HEK293T (cell line): ENCODE measurements around the gene SLCO3A1.

Source experiments
- CTCF ChIA-PET: fragments of 350-600 bp; formaldehyde crosslinking; extraction: SDS; loops from one replicate; lab custom pipeline; 2021; ENCODE audit warnings: antibody characterized with exemption, inconsistent platforms; lab: Yijun Ruan, JAX
- POLR2A ChIA-PET: fragments of 350-600 bp; formaldehyde crosslinking; extraction: SDS; loops from one replicate; lab custom pipeline; 2020; ENCODE audit warnings: antibody characterized with exemption, inconsistent platforms; lab: Yijun Ruan, JAX
- DNase-seq: peaks from one replicate; pipeline ENCODE4 v3.0.0; 2012; ENCODE audit warnings: mixed read lengths; ENCODE audit errors: extremely low spot score
- ARNT ChIP-seq: fragments of 450-650 bp; IDR thresholded peaks from 2 replicates; pipeline ENCODE4 v1.6.1; 2017; ENCODE audit warnings: mild to moderate bottlenecking
- BHLHE40 ChIP-seq: fragments of 450-650 bp; IDR thresholded peaks from 2 replicates; pipeline ENCODE4 v1.6.1; 2016; ENCODE audit warnings: mild to moderate bottlenecking, moderate library complexity, borderline replicate concordance
- CTBP1 ChIP-seq: fragments of 450-650 bp; IDR thresholded peaks from 2 replicates; pipeline ENCODE4 v1.6.1; 2016; ENCODE audit warnings: borderline replicate concordance
- ELF4 ChIP-seq: fragments of 450-650 bp; IDR thresholded peaks from 2 replicates; pipeline ENCODE4 v1.6.1; 2017; ENCODE audit warnings: antibody characterized with exemption
- FOXA1 ChIP-seq: fragments of 450-650 bp; IDR thresholded peaks from 2 replicates; pipeline ENCODE4 v1.6.1; 2016; ENCODE audit warnings: mild to moderate bottlenecking
- FOXK2 ChIP-seq: fragments of 450-650 bp; IDR thresholded peaks from 2 replicates; pipeline ENCODE4 v1.6.1; 2016; ENCODE audit warnings: mild to moderate bottlenecking
- FOXM1 ChIP-seq: fragments of 450-650 bp; IDR thresholded peaks from 2 replicates; pipeline ENCODE4 v1.6.1; 2017; ENCODE audit warnings: mild to moderate bottlenecking, borderline replicate concordance
- HDGF ChIP-seq: fragments of 450-650 bp; IDR thresholded peaks from 2 replicates; pipeline ENCODE4 v1.6.1; 2017; ENCODE audit warnings: antibody characterized with exemption, borderline replicate concordance
- L3MBTL2 ChIP-seq: fragments of 450-650 bp; conservative IDR thresholded peaks from 2 replicates; pipeline ENCODE4 v1.6.1; 2016; ENCODE audit warnings: mild to moderate bottlenecking
- LEF1 ChIP-seq: fragments of 450-650 bp; IDR thresholded peaks from 2 replicates; pipeline ENCODE4 v1.6.1; 2017; ENCODE audit warnings: mild to moderate bottlenecking, borderline replicate concordance
- NFRKB ChIP-seq: fragments of 450-650 bp; IDR thresholded peaks from 2 replicates; pipeline ENCODE4 v1.6.1; 2016; ENCODE audit warnings: mild to moderate bottlenecking, moderate library complexity
- SP1 ChIP-seq: fragments of 450-650 bp; IDR thresholded peaks from 2 replicates; pipeline ENCODE4 v1.6.1; 2017
- SUZ12 ChIP-seq: fragments of 450-650 bp; IDR thresholded peaks from 2 replicates; pipeline ENCODE4 v1.6.1; 2016; ENCODE audit warnings: mild to moderate bottlenecking
- TARDBP ChIP-seq: fragments of 450-650 bp; IDR thresholded peaks from 2 replicates; pipeline ENCODE4 v1.6.1; 2016
- ZNF384 ChIP-seq: fragments of 450-650 bp; IDR thresholded peaks from 2 replicates; pipeline ENCODE4 v1.6.1; 2016
- TF ChIP-seq, protein P1 (sequence below): fragments of 450-650 bp; IDR thresholded peaks from 2 replicates; pipeline ENCODE4 v1.6.1; 2016

The SLCO3A1 gene

DNA sequence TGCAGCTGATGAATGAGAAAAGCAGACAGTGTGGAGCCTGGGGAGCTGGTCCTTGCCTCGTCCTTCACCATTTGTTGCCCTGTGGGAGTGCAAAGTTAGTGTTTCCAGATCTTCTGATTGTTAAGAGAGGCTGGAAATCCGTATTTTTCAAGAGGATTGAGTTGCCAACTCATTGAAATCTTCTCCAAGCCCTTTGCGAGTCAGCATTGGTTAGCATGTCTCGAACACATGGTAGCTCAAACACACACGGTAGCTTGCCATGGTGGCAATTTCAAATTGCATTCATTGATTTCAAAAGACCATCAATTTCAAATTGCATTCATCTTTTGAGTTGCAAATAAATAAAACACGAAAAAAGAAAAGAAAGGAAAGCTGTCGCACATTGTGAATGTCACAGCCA is 70.7 kb downstream of the SLCO3A1 start:
- DNase-seq = no peak
- CTCF ChIA-PET = no interaction called here
- POLR2A ChIA-PET = no interaction called here
- no peak for TF ChIP-seq L3MBTL2
- no peak for TF ChIP-seq HDGF
- TF ChIP-seq SUZ12 = no peak
- TF ChIP-seq FOXA1 = no peak

DNA sequence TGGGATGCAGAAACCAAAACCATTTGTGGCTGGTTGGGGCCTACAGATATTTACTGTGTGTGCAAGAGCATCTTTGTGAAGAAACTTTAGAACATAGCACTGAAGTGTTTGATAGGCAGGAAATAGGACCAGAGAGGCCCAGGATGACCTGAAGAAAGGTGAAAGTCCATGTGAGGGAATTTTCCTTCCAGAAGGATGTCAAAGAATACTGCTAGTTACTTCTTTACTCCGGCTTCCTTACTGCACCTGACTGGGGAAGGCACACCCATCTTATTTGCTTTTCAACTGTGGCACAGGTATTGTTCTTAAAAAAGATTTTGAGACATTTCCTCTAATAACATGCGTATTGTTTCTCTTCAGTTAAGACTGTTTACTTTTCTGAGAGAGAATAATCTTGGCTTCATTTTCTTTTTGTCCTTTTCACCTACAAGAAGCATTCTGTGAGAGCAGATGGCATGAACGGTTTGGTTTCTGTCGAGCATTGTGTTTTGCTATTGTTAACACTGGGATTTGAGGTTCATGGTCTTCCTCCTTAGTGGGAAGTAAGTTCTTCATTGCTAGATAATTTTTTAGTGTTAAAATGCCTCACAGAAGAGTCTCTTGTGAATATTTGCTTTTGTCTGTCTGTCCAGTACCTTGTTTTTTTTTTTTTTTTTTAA is 71.5 kb downstream of the SLCO3A1 start:
- POLR2A ChIA-PET = no interaction called here
- no peak for DNase-seq
- TF ChIP-seq HDGF (no peak), FOXK2 (no peak), SP1 (no peak), TARDBP (no peak), NFRKB (no peak), CTBP1 (no peak), SUZ12 (no peak), ARNT (no peak)
- CTCF ChIA-PET = no interaction called here

DNA sequence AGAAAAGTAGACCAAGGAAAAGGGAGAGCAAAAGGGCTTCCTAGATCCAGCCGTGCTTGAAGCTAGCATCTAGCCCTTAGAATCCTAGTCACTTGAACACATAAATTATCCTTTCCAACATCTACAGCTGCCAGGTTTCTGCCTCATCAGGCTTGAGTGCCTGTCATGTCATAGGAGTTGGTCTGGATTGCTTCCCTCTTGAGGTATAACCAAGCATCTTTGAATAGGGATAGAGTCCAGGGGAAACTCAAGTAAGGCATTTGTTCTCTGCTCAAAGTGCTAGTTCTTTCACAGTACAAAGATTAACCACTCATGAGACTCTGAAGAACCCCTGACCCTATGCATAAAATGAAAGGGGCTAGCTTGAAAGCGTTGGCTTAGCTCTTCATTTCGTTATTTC is 72.3 kb downstream of the SLCO3A1 start:
- ChIA-PET POLR2A (interaction anchor here (0.6 kb wide), 1 partner anchor 233 kb away, joined by 3 read pairs; no protein-coding TSS in a partner anchor), CTCF (no interaction called here)
- no peak for TF ChIP-seq BHLHE40
- TF ChIP-seq TARDBP = no peak
- no peak for TF ChIP-seq ARNT
- TF ChIP-seq ZNF384 = no peak
- TF ChIP-seq ELF4 = no peak
- no peak for TF ChIP-seq CTBP1
- TF ChIP-seq HDGF = no peak
- TF ChIP-seq NFRKB = no peak
- no peak for TF ChIP-seq SP1
- no peak for TF ChIP-seq SUZ12
- TF ChIP-seq, protein P1, sequence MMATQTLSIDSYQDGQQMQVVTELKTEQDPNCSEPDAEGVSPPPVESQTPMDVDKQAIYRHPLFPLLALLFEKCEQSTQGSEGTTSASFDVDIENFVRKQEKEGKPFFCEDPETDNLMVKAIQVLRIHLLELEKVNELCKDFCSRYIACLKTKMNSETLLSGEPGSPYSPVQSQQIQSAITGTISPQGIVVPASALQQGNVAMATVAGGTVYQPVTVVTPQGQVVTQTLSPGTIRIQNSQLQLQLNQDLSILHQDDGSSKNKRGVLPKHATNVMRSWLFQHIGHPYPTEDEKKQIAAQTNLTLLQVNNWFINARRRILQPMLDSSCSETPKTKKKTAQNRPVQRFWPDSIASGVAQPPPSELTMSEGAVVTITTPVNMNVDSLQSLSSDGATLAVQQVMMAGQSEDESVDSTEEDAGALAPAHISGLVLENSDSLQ = no peak
- TF ChIP-seq L3MBTL2 = no peak
- TF ChIP-seq FOXK2 = no peak
- no peak for TF ChIP-seq FOXA1
- TF ChIP-seq FOXM1 = no peak
- no peak for TF ChIP-seq LEF1
- no peak for DNase-seq

DNA sequence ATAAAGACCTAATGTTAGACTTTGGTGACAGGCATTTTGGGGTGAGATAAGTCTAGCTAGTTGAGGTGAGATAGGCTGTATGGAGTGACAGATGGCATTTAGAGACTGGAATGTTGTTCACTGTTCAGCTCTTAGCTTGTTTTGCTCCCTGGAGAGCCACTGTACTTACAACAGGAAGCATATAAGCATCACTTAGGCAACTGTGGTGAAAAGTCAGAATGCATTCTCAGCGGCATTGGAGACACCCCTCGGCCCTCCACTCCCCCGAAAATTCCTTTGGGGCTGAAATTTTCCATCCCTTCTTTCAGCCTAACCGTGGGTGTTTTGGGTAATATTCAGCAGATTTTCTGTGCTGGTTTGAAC is 73.4 kb downstream of the SLCO3A1 start:
- POLR2A ChIA-PET = no interaction called here
- DNase-seq = no peak
- no peak for TF ChIP-seq HDGF
- no peak for TF ChIP-seq ZNF384
- no peak for TF ChIP-seq LEF1
- TF ChIP-seq ARNT = no peak
- TF ChIP-seq BHLHE40 = no peak
- no peak for TF ChIP-seq SUZ12
- TF ChIP-seq, protein P1 = no peak
- TF ChIP-seq NFRKB = no peak
- no peak for TF ChIP-seq SP1
- no peak for TF ChIP-seq FOXA1
- no peak for TF ChIP-seq ELF4
- TF ChIP-seq L3MBTL2 = no peak
- no peak for TF ChIP-seq CTBP1
- TF ChIP-seq FOXM1 = no peak
- no peak for TF ChIP-seq FOXK2
- CTCF ChIA-PET = interaction anchor here (0.6 kb wide), 1 partner anchor 883 kb away, joined by 3 read pairs; no protein-coding TSS in a partner anchor

DNA sequence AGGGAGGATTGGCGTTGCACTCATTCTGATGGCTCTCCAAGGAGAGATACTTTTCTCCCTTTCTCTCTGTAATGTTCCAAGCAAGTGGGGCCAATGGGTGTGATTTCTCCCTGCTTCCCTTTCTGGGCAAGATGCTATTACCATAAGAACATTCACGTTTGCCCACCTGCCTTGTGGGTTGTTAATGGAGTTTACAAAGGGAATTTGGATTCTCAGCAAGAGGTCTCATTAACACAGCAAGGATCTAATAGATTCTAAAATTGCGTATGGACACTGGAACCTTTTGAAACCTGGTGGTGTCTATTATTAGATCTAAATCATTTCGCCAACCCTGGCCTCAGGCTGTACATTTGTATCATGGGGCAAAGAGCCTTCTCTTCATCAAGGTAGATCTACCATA is 74.1 kb downstream of the SLCO3A1 start:
- no peak for DNase-seq
- ChIA-PET POLR2A (no interaction called here), CTCF (no interaction called here)
- TF ChIP-seq FOXA1 (no peak), SUZ12 (no peak), ARNT (no peak), LEF1 (no peak), HDGF (no peak), L3MBTL2 (no peak), ZNF384 (no peak), SP1 (no peak), BHLHE40 (no peak), FOXK2 (no peak), CTBP1 (no peak), FOXM1 (no peak), NFRKB (no peak), TARDBP (no peak), ELF4 (no peak)
- TF ChIP-seq, protein P1 = no peak

DNA sequence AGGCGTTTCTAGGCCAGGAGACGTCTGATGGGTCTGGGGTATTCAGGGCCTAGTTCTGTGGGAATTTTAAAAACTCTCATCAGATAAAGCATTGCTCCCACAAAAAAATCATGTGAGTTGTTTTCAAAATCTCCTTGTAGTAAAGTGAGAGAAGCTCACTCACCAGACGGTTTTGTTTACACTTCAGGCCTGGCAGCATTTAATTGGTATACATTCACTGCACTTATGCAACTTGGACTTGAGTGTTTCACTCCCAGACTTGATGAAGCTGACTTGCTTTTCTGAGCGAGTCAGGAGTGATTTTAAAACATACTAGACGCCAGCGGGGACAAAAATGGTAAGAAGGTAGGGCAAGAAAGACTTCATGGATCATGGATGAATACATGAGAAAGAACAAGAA is 75.2 kb downstream of the SLCO3A1 start:
- ChIA-PET POLR2A (no interaction called here), CTCF (no interaction called here)
- no peak for TF ChIP-seq NFRKB
- TF ChIP-seq ZNF384 = no peak
- TF ChIP-seq L3MBTL2 = no peak
- TF ChIP-seq CTBP1 = no peak
- TF ChIP-seq, protein P1 = no peak
- no peak for TF ChIP-seq FOXM1
- no peak for TF ChIP-seq SP1
- TF ChIP-seq TARDBP = no peak
- no peak for TF ChIP-seq ARNT
- TF ChIP-seq ELF4 = no peak
- no peak for TF ChIP-seq BHLHE40
- no peak for TF ChIP-seq FOXA1
- TF ChIP-seq FOXK2 = no peak
- TF ChIP-seq SUZ12 = no peak
- TF ChIP-seq LEF1 = no peak
- no peak for TF ChIP-seq HDGF
- no peak for DNase-seq
